ENCODE measurements around the gene CCHCR1.

DNA sequence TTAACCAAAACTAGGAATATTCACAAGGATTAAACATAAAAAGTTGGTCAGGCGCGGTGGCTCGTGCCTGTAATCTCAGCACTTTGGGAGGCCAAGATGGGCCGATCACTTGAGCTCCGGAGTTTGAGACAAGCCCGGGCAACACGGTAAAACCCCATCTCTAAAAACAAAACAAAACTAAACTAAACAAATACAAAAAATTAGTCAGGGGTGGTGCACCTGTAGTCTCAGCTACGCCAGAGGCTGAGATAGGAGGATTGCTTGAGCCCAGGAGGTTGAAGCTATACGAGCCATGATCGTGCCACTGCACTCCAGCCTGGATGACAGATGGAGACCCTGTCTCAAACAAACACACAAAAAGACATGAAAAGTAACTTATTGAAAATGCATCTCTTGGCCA lies 21.9 kb downstream of the CCHCR1 start:
- TF ChIP-seq, protein P1, sequence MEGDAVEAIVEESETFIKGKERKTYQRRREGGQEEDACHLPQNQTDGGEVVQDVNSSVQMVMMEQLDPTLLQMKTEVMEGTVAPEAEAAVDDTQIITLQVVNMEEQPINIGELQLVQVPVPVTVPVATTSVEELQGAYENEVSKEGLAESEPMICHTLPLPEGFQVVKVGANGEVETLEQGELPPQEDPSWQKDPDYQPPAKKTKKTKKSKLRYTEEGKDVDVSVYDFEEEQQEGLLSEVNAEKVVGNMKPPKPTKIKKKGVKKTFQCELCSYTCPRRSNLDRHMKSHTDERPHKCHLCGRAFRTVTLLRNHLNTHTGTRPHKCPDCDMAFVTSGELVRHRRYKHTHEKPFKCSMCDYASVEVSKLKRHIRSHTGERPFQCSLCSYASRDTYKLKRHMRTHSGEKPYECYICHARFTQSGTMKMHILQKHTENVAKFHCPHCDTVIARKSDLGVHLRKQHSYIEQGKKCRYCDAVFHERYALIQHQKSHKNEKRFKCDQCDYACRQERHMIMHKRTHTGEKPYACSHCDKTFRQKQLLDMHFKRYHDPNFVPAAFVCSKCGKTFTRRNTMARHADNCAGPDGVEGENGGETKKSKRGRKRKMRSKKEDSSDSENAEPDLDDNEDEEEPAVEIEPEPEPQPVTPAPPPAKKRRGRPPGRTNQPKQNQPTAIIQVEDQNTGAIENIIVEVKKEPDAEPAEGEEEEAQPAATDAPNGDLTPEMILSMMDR (IDR thresholded peaks at IDR 0.05) = no peak
- no peak for TF ChIP-seq POLR2AphosphoS5 (IDR thresholded peaks at IDR 0.05)
